Measurements from ENCODE around the gene JAK3.

- TF ChIP-seq CTCF (IDR thresholded peaks at IDR 0.05) (no peak), POLR2AphosphoS5 (IDR thresholded peaks at IDR 0.05; ENCODE audit: insufficient read depth in 1 of 2, low read depth in 1 of 2) (no peak)
Observed at GRCh38 chr19:17840019-17840418, 7.8 kb downstream of the JAK3 start.

Measured in vagina (tissue), 2 donors.